WERI-Rb-1 (cell line): ENCODE data around the gene CCT4.
"Not testable (repeated sequence)": the region's sequence is repeated elsewhere in the genome, so short reads cannot be mapped to it uniquely, and the experiment has no call there.

Source experiments
- DNase-seq: peaks from one replicate; pipeline ENCODE4 v3.0.0-alpha.2; 2020
- H3K27ac ChIP-seq: fragments of 250-450 bp; sonication (Bioruptor Pico); 2 replicates; pipeline ENCODE4 v1.5.1; 2020; ENCODE audit warnings: mild to moderate bottlenecking, moderate library complexity
- H3K27me3 ChIP-seq: fragments of 250-450 bp; sonication (Bioruptor Pico); 2 replicates; pipeline ENCODE4 v1.5.1; 2021; ENCODE audit warnings: mild to moderate bottlenecking, low read depth, moderate library complexity; ENCODE audit not compliant: insufficient read depth, severe bottlenecking
- H3K36me3 ChIP-seq: fragments of 250-450 bp; sonication (Bioruptor Pico); 2 replicates; pipeline ENCODE4 v1.5.1; 2020; ENCODE audit warnings: mild to moderate bottlenecking, moderate library complexity
- H3K4me3 ChIP-seq: 2 replicates; pipeline ENCODE4 v1.5.1; 2011; ENCODE audit warnings: low read depth, mild to moderate bottlenecking, control low read depth, low read length
- H3K9me3 ChIP-seq: fragments of 250-450 bp; sonication (Bioruptor Pico); 2 replicates; pipeline ENCODE4 v1.5.1; 2021; ENCODE audit warnings: mild to moderate bottlenecking, moderate library complexity; ENCODE audit not compliant: severe bottlenecking
- CTCF ChIP-seq: IDR thresholded peaks from 2 replicates; pipeline ENCODE4 v1.5.1; 2011; ENCODE audit warnings: low read depth, mild to moderate bottlenecking, control low read depth, inconsistent platforms, low read length

CCT4 gene

GRCh38 chr2:61924895-61925663 lies 36.6 kb upstream of the CCT4 start:
- Histone ChIP-seq H3K27me3 (no peaks in the 10 kb centered on the region), H3K9me3 (no peaks in the 10 kb centered on the region), H3K27ac (no peak overlapping the region), H3K4me3 (no peak overlapping the region), H3K36me3 (no peaks in the 10 kb centered on the region)
- DNase-seq: no peak
- TF ChIP-seq CTCF: no peak

DNA sequence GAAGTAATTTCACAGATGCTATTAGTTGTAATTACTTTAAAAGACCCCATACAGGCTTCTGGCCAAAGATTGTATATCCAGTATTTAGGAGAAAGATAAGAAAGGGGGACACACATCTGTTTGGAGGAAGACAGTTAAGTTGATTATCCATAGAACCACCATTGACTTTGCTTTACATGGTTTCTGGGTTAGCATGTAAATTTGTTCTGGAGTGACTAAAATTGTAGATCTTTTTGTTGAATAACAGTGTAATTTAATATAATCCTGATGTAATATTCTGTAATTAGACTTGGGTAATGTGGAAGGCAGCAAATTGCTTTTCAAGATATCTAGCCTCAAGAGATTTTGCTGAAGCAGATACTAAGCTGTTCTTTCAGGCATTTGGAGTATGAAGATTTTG lies 34.3 kb upstream of the CCT4 start:
- no peak for DNase-seq
- no peaks in the 10 kb centered on the region for H3K36me3 ChIP-seq
- no peaks in the 10 kb centered on the region for H3K9me3 ChIP-seq
- no peak overlapping the region for H3K27ac ChIP-seq
- H3K27me3 ChIP-seq: no peaks in the 10 kb centered on the region
- no peak for TF ChIP-seq CTCF
- H3K4me3 ChIP-seq: no peak overlapping the region

DNA sequence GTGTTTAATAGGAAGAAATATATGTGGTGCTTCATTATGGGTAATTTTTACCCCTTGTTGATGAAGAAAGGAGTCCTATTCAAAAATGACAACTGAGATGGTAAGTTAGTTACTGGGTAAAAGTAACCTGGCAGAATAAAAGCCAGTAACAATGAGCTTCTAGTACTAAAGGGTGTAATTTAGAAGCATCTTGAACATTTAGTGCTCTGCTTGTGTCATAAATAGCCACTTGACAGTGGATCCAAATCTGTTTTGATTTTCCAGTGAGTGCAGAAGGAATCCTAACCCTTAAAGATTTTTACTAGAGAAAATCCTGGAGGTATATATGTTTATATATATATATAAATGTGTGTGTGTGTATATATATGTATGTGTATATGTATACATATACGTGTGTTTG lies 32.1 kb upstream of the CCT4 start:
- DNase-seq: no peak
- Histone ChIP-seq H3K4me3 (no peak overlapping the region), H3K27ac (no peak overlapping the region), H3K27me3 (no peaks in the 10 kb centered on the region), H3K9me3 (no peaks in the 10 kb centered on the region), H3K36me3 (no peaks in the 10 kb centered on the region)
- TF ChIP-seq CTCF: no peak

- not testable (repeated sequence) for H3K27ac ChIP-seq, H3K27me3 ChIP-seq, H3K9me3 ChIP-seq, H3K4me3 ChIP-seq, DNase-seq, H3K36me3 ChIP-seq
Measured at GRCh38 chr2:61914794-61915193, 26.3 kb upstream of the CCT4 start.

DNA sequence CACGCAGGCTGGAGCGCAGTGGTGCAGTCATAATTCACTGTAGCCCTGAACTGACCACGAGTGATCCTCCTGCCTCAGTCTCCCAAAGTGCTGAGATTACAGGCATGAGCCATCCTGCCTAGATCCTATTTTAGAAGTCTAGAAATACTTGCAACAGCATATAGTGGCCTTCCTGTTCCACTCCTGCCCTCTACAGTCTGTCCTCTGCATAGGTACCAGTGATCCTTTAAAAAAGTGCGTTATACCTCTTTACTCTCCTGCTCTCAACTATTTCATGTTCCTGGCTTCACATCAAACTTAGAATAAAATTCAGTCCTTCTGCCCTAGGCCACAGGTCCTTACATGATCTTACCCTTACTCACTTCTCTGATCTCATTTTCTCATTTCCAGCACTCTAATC lies 23.1 kb upstream of the CCT4 start:
- peak; percentile 28 for DNase-seq
- Histone ChIP-seq H3K36me3 (no peaks in the 10 kb centered on the region), H3K27ac (no peak overlapping the region)

DNA sequence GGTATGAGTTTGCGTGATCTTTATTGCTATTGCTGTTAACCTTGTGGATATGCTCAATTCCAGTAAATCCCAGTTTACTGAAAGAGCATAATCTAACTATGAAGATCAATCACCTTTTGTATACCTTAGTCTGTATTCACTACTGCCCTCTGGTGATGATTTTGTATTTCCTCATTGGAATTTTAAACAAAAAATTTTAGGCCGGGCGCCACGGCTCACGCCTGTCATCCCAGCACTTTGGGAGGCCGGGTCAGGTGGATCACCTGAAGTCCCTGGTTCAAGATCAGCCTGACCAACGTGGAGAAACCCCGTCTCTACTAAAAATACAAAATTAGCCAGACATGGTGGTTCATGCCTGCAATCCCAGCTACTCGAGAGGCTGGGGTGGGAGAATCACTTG lies 22.1 kb upstream of the CCT4 start:
- Histone ChIP-seq H3K9me3 (no peaks in the 10 kb centered on the region), H3K4me3 (no peak overlapping the region), H3K36me3 (no peaks in the 10 kb centered on the region), H3K27ac (no peak overlapping the region), H3K27me3 (no peaks in the 10 kb centered on the region)
- peak; percentile 21; the same call in 1 of the 2 replicates for TF ChIP-seq CTCF
- no peak for DNase-seq

More for the DNA sequence above, 23.1 kb upstream of the CCT4 start:
- H3K27me3 ChIP-seq: no peaks in the 10 kb centered on the region
- peak; percentile 76 for TF ChIP-seq CTCF
- no peaks in the 10 kb centered on the region for H3K9me3 ChIP-seq
- no peak overlapping the region for H3K4me3 ChIP-seq
